GM19324 (cell line): Measurements from ENCODE around the gene NPC1L1.

Experiments
- ATAC-seq: cut with Tn5 transposase; IDR thresholded peaks from one replicate; pipeline ENCODE4 v1.9.1; 2021; ENCODE audit warnings: mild to moderate bottlenecking, moderate library complexity; ENCODE audit not compliant: unreplicated experiment, low FRiP score

Gene NPC1L1, protein sequence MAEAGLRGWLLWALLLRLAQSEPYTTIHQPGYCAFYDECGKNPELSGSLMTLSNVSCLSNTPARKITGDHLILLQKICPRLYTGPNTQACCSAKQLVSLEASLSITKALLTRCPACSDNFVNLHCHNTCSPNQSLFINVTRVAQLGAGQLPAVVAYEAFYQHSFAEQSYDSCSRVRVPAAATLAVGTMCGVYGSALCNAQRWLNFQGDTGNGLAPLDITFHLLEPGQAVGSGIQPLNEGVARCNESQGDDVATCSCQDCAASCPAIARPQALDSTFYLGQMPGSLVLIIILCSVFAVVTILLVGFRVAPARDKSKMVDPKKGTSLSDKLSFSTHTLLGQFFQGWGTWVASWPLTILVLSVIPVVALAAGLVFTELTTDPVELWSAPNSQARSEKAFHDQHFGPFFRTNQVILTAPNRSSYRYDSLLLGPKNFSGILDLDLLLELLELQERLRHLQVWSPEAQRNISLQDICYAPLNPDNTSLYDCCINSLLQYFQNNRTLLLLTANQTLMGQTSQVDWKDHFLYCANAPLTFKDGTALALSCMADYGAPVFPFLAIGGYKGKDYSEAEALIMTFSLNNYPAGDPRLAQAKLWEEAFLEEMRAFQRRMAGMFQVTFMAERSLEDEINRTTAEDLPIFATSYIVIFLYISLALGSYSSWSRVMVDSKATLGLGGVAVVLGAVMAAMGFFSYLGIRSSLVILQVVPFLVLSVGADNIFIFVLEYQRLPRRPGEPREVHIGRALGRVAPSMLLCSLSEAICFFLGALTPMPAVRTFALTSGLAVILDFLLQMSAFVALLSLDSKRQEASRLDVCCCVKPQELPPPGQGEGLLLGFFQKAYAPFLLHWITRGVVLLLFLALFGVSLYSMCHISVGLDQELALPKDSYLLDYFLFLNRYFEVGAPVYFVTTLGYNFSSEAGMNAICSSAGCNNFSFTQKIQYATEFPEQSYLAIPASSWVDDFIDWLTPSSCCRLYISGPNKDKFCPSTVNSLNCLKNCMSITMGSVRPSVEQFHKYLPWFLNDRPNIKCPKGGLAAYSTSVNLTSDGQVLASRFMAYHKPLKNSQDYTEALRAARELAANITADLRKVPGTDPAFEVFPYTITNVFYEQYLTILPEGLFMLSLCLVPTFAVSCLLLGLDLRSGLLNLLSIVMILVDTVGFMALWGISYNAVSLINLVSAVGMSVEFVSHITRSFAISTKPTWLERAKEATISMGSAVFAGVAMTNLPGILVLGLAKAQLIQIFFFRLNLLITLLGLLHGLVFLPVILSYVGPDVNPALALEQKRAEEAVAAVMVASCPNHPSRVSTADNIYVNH (N-terminal part only)

DNA sequence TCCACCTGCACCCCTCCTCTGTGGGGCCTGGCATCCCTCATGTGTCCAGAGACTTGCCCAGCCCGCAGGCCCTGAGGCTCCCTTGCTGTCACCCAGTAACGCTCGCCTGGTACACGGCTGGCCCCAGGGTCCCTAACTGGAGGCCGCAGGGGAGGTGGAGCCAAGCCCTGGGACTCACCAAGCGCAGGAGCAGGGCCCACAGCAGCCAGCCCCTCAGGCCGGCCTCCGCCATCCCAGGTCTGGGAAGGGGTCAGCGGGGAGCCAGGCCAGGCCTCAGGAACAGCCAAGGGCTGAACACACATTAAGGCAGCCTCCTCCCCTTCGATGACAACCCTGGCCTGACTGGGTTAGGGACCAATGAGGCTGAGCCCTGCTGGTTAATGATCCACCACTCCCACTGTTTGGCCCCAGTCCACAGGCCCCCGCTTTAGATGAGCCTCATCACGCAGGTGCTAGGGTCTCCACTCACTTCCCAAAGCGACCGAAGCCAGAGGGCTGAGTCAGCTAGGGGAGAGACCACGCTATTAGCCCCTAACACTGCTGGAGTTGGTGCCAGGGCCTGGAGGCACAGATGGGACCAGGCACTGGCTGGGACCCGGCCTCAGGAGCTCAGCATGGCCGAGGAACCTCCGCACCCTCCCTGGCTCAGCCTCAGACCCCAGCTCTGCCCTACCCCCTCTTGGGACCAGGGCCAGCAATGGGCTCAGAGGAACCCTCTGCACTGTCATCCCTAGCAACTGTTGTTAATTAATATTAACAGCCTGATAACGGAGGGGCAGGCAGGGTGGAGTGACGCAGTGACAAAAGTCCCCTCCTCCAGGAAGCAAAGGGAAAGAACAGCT, at the start of gene NPC1L1:
TSS of gene NPC1L1 (minus strand) at position 303 of the 842 bp plus-strand sequence. CDS start at position 232, 71 bp downstream.
- ATAC-seq: no peak

DNA sequence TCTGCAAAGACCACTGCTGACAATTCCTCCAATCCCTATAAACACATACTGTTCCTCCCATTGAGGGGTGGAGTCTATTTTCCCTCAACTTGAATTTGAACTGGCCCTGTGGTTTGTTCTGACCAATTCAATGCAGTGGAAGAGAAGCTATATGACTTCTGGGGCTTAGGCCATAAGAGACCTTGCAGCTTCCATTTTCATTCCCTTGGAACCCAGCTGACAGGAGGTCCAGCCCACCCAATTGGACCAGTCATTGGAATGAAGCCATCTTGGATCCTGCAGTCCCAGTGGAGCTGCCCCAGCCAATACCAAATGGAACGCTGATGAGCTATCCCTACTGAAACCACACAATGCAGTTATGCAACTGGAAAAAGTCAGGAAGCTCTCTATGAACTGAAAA, 49.8 kb upstream of the NPC1L1 start:
- no peak for ATAC-seq

DNA sequence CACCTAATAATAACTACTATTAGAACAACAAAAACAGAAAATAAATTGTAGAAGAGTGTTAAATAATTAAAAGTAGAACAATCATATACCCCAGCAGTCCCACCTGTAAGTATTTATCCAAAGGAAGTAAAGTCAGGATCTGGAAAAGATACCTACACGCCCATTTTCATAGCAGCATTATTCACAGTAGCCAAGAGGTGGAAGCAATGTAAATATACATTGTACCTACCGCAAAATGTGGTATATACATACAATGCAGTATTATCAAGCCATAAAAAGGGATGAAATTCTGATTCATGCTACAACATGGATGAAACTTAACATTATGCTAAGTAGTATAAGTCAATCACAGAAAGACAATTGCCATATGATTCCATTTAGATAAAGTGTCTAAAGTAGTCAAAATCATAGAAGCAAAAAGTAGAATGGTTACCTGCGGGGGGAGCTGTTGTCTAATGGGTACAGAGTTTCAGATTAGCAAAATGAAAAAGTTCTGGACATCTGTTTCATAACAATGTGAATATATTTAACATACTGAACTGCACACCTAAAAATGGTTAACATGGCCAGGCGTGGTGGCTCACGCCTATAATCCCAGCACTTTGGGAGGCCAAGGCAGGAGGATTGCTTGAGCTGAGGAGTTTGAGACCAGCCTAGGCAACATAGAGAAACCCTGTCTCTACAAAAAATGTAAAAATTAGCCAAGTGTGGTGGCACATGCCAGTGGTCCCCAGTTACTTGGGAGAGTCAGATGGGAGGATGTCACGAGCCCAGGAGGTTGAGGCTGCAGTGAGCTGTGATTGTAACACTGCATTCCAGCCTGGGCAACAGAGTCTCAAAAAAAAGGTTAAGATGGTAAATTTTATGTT, 46.9 kb upstream of the NPC1L1 start:
- no peak for ATAC-seq

DNA sequence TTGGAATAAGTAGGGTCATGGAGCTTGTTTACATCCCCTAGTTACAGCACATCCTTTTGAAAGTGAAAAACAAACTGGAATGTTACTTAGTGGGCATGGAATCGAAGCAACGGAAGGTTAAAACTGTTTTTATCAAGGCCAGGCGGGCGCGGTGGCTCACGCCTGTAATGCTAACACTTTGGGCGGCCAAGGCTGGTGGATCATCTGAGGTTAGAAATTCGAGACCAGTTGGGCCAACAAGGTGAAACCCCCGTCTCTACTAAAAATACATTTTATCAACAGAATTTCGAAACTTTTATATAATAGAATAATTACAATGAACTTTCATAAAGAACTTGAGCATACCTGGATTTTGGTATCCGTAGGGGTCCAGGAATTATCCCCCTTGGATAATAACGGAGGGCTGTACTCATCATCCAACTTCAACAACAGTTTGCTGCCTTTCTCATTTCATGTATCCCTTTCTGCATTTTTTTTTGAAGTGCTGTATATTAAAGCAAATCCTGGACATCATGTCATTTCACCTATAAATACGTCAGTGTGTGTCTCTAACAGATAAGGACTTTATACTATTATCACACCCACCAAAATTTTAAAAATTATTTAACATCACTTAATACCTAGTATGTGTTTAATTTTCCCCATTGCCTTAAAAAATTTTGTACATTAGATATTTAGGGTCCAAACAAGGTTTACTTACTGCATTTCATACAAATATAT, 42.2 kb upstream of the NPC1L1 start:
- ATAC-seq: no peak

DNA sequence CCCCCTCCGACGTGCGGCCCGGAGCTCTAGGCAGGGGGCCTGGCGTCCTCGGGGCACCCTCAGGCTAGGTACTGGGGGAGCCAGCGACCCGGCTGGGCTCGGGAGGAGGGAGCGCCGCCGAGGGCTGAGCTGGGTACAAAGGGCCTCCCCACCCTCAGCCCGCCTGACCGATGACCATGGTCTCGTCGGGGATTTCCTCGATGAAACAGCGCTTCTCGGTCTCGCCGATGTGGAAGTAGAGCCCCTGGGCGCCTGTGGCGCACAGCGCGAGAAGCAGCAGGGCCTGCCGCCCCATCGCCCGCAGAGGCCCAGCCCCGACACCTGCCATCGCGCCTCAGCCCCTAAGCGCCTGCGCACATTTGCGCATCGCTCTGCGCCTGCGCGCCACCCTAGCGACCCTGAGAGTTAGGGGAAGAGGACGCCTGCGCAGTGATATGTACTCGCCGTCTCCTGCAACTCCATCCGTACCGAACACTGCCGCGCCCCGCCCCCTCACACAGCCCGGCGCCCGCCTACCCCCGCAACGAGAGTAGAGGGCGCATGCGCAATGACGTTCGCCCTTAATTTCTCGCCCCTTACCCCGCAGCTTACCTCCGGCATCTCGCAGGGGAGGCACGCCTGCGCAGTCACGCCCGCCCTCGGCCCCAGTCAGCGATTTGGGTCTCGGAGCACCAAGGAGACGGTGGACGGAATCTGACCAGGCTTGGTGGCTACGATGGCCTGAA, 40.9 kb upstream of the NPC1L1 start, which contains the start of gene TMED4:
TSS of gene TMED4 (minus strand) at position 353 of the 725 bp plus-strand sequence. CDS start at position 328, 25 bp downstream.
- ATAC-seq: peak; percentile 91

DNA sequence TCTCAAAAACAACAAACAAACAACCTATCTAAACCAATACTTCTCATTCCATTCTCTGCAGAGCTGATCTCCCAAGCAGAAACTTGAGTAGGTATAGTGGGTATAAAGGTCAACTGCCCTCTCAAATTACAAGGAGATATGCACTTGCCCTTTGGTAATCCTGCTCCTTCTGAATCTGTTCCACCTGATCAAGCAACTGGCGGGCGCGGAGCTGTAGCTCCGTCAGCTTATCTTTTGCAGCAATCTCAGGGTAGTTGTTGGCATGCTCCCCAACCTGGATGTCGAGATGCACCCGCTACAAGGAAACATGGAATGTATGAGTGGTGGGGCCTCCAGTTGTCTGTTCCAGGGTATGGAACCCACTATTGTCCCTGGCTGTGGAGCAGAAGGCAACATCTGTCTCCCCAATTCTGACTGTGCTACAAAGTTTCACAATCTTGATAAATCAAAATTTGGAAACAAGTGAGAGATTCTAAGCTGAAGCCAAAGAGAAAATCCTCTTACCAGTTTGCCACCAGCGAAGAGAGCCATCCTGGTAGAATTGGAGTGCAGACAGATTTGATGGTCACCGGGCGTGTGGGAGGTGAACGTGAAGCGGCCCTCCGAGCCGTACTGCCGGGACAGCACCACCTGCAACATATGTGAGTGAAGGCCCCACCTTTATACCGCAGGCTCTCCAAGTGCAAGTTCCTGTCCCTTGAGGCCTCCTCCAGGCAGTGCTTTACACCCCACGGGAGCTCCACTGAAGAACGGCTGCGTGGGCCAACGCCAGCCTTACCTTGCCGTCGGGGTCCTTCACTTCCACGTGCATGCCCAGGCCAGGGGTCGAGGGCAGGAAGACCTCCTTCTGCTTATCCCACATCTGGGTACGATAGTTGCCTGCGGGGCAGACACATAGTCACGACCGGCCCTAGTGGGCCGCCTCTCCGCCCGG, 40.1 kb upstream of the NPC1L1 start:
- ATAC-seq: peak; percentile 21

DNA sequence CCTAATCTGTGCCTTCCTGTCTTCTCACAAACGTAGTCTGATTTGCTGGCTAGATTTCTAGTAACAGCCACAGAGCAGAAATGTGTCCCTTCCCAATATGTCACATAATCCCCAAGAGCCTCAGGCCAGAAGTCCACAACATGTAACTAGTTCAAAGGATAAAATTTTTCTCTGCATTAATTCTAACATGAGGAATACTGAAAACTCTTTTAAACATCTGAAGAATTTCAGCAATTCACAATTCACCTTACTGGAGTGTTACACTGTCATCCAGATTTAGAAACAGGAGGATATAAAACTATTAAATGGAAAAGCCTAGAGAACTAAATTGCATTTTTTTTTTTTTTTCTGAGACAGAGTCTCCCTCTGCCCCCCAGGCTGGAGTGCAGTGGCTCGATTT, 35.1 kb upstream of the NPC1L1 start:
- ATAC-seq: no peak

DNA sequence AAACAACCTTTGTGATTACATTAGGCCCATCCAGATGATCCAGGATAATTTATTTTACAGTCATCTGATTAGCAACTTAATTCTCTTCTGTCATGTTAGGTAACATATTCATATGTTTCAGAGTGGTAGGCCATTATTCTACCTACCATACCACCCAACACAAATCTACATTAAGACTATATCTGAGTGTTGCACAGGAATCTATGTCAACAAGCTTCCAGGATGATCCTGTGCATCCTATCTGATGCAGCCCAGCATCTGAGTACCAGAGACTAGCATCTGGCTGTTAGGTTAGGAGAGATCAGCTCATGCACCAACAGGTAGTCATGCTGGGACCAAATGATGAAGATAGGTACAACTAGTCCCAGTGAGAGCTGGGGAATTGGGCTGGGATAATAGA, 33.9 kb upstream of the NPC1L1 start:
- ATAC-seq: no peak

DNA sequence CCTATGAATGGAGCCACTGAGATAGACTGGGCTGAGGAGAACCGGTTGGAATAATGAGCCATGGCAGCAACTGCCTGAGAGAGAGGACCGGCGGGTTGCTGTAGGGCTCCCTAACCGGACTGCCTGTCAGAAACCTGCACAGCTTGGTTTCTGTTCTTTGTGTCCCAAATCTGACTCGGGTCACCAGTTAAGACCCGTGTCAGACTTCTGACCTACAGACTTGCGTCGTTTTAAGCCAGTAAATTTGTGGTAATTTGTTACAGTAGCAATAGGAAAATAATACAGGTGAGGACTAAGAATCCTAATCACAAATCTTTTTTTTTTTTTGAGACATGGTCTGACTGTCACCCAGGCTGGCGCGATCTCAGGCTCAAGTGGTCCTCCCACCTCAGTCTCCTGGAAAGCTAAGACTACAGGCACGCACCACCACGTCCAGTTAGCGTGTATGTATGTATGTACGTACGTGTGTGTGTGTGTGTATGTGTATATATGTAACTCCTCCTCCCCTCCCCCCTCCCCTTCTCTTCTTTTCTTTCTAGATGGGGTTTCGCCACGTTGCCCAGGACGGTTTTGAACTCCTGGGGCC, 33.2 kb upstream of the NPC1L1 start:
- ATAC-seq: no peak

DNA sequence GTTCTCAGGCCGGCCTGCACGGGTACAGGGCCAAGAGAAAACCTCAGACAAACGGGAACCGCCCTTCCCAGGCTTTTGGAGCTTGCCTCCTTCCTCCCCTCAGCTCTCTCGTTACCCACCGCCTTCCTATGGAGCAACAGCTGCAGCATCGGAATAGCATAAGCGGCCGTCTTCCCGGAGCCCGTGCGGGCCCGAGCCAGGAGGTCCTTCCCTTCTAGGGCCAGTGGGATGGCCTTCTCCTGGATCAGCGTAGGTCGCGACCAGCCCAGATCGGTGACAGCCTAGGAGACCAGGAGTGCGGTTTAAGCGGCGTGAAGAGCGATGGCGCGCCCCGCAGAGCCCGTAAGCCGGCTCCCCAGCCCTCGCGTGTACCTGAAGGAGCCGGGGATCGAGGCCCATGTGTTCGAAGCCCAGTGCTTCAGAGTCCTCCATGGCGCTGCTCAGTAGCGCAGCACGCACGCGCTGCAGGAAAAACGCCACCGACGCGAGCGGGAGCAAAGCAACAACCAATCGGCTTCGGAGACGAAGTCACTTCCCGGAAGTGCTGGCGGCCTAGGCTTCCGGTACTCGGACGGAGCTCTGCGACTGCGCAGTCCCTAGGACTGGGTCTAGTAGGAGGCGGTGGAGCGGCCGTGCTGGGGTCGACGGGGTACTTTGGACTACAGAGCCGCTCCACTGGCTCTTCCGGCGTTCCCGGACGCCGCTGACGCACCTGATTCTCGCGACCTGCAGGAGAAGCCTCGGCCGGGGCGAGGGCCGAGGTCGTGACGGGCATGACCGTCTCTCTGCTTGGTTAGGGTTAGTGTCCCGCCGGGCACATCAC, 32.5 kb upstream of the NPC1L1 start, which contains the start of gene DDX56:
TSS of gene DDX56 (minus strand) at position 445 of the 823 bp plus-strand sequence. CDS start at position 432, 13 bp downstream.
- peak; percentile 96 for ATAC-seq

DNA sequence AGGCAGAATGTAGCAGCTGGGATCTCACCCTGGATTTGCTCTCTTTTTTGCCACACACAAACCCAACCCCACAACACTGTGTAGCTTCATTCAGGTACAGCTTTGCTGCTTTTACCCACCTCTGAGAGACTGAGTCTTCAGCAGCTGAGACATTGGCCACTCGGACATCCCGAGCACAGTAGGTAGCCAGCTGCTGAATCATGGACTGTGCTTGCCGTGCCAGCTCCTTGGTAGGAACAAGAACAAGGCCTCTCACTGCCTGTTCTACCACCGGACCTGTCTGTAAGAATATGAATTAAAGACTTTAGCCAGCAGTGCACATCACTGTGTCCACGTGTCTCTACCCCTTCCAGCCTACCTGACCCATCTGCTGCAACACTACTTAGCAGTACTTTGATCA, 31.6 kb upstream of the NPC1L1 start:
- ATAC-seq: no peak

DNA sequence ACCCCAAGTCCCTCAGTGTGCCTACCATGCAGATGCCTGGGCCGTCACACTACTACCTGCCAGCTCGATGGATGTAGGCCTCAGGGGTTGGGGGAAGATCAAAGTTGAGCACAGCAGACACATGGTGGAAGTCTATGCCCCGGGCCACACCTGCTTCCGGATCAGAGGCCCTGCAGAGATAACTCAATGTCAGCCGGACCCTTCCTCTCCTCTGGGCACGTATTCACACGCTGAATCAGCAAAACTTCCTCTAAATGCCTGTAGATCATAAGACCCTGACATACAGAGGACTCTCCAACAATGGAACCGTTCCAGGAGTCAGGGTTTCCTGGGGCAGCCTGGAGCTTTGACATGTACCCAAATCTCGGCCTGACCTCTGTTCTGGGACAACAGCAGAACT, 28.8 kb upstream of the NPC1L1 start:
- no peak for ATAC-seq

DNA sequence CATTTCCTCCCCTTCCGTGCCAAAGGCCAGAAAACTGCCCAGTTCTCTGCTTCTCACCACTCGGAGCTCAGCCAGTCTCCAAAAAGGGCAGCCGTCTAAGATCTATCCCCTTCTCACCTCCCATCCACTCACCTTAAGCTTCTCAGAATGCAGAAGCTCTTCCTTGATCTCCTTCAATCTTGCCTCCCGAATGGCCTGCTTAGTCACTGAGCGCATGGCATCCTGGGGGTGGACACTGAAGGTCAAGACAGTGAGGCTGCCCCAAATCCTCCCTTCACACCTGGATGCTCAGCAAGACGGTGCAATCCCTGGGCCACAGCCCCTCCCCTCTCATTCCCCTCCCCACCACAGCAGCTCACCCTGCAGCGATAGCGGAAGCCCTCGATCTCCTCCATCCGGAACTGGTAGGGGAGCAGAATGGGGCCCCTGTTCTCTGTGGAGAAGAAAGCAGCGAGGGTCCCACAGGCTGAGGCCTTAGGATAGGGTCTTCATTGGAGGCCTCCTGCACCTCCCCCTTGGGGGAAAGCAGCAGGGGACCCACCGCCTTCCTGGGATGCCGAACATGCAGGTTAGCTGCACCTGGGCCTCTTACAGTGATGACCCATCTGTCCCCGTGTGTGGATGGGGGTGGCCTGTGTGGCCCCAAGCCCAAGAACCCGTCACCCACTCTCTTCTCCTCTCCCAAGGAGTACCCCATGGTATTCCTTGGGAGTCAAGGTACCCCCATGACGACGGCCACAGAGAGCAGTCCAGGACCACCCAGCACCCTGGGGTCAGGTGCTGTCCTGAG, 27.8 kb upstream of the NPC1L1 start:
- ATAC-seq: no peak

DNA sequence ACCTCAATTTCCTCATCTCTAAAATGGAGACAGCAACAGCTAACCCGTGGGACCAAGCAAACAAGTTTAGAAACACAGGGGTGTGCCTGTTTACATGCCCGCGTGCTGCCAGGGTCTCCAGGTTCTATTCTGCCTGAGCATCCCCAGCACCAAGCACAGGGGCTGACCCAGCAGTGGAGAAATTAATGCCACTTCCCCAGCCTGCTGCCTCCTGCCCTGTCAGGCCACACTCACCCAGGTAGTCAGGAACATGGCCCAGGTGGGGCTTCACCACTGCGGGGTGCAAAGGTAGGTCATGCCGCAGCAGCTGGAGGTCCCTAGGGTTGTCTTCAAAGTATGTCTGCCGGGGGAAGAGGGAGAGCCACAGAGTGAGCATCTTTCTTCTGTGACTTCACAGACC, 26.8 kb upstream of the NPC1L1 start:
- no peak for ATAC-seq
